NCI-H2107 (cell line): ENCODE measurements around the gene POPDC2.
"Not testable (repeated sequence)": the region's sequence is repeated elsewhere in the genome, so short reads cannot be mapped to it uniquely, and the experiment has no call there.

Experiments used
- DNase-seq: peaks from one replicate; lab custom pipeline; 2025; lab: John Stamatoyannopoulos, UW

Gene POPDC2, protein sequence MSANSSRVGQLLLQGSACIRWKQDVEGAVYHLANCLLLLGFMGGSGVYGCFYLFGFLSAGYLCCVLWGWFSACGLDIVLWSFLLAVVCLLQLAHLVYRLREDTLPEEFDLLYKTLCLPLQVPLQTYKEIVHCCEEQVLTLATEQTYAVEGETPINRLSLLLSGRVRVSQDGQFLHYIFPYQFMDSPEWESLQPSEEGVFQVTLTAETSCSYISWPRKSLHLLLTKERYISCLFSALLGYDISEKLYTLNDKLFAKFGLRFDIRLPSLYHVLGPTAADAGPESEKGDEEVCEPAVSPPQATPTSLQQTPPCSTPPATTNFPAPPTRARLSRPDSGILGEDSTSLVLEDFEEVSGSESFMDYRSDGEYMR

DNA sequence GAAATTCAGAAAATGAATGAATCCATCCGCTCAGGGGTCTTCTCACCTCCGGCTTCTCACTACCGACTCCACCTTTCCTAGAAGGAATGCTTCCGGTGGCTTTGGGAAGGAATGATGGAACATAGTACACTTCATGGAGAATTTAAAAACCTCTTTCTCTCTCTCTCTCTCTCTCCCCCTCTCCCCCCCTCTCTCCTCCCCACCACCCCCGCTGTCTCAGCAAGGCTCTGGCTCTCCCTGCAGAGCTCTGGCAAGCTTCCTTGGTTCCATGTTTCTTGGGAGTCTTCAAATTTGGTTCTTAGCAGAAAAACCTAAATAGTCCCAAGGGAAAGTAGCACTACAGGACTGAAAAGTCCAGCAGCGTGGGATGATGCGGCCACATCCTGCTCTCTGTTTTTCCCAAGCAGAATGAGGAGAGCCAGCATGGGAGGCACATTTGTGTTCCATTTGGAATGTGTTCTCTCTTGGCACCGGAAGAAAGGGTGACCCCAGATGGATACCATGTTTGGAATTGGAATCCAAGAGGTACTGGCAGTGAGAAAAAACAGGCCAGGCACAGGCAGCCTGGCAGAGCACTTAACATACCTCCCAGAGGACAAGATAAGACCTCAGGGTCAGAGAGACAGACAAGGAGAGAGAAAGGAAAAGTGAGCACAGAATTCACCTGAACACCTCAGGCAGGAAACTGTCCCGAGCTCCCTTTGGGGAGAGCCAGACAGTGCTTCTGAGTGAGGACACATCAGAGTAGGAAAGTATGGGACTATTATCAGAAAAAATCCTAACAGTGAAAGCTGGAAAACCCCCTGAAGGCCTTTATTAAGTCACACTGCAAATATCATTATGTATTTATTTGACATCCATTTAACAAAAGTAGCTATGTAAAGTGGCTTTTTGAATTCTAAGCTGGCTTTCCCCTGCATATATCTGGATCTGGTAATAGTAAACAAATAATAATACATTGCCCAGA is at the start of gene POPDC2:
POPDC2 (minus strand) TSS at position 116 of the 967 bp plus-strand sequence. CDS start 166 bp downstream, outside the sequence.
- DNase-seq, result no peak

DNA sequence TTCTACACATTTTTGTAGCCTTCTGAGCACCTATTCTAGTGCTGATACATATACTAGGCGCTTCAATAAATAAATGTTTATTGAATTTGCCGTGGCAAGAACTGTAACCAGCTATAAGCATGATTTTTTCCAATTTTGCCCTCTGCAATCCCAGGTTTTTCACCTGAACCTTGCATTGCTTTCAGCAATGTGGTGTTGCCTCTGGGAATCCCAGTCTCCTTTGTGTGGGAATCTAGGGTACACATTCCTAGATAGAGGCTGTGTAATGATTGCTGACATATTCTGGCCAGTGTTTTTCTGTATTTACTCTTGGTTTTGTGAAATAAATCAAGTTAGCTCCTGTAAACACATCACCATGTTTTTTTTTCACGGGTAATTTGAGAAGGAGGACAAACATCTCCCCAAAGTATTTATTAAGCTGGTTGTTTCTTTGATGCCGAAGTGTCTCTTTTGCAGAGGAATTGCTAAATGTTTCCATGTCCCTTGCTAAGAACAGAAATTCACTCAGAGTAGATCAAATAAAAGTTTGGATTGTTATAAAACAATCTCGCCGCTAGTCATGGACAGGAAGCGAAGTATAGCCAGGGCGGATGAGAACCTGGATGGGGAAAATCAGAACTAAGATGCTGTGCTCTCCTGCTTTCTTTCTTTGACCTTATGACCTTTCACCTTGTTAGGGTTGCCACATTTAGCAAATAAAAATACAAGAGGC is 43.6 kb upstream of the POPDC2 start:
- no peak for DNase-seq

- DNase-seq, result peak; percentile 70
Measured at GRCh38 chr3:119702530-119703527, 42.4 kb upstream of the POPDC2 start, which contains the start of gene CFAP91. Gene CFAP91, plus strand, starts transcription at chr3:119703022. Its CDS starts 77 bp downstream, at chr3:119703099.

DNA sequence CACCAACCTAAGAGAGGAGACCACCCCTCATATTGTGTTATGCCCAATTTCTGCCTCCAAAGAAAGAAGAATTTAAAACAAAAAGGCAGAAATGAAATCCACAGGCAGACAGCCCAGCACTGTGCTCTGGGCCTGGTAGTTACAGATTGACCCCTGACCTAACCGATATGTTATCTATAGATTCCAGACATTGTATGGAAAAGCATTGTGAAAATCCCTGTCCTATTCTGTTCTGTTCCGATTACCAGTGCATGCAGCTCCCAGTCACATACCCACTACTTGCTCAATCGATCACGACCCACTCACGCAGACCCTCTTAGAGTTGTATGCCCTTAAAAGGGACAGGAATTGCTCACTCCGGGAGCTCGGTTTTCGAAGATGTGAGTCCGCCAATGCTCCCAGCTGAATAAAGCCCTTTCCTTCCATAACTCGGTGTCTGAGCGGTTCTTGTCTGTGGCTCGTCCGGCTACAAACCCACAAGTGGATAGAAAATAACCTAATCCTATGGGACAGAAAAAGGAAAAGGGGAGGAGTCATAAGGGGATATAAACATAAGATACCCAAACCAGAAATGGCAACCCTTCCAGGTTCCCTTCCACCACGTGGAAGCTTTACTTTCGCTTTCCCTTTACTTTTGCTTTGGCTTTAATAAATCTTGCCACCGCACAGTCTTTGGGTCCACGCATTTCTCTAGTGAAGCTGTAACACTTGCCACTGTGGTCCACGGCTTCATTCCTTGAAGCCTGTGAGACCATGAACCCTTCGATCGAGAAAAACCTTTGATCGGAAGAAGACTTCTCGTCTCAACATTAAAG is 40.7 kb upstream of the POPDC2 start:
- no peak for DNase-seq

DNA sequence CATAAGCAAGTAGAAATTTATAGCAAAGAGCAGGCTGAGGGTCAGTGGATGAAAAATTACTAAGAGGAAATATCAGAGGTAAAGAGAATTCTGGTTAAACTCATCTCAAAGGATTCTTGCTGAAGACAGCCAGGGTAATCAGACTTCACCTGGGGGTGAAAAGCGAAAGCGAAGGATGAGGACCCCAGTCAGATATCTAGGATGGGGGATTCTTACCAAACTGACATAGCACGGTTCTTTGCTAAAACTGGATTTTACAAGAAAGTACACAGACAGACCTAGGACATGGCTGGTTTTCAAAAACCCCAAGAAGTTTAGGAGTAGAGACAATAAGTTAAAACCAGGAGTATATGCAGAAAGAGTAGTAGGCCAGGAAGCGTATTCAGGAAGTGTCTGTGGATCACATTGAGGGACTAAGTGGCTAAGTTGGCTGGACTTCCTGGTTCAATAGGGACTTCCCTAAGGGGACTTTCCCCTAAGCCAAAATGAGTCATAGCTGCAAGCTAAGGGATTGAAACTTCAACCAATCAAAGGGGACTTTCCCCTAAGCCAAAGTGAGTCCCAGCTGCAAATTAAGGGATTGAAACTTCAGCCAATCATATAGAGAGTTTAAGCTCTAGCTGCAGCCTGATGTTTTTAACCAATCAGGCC is 40.0 kb upstream of the POPDC2 start:
- DNase-seq, result no peak

- no peak for DNase-seq
Measured at GRCh38 chr3:119697394-119697793, 37.0 kb upstream of the POPDC2 start.

GRCh38 chr3:119695480-119695879 is 35.1 kb upstream of the POPDC2 start:
- no peak for DNase-seq

- no peak for DNase-seq
Measured at GRCh38 chr3:119690043-119690656, 29.8 kb upstream of the POPDC2 start.

- no peak for DNase-seq
Measured at GRCh38 chr3:119683421-119683820, 23.0 kb upstream of the POPDC2 start.

DNA sequence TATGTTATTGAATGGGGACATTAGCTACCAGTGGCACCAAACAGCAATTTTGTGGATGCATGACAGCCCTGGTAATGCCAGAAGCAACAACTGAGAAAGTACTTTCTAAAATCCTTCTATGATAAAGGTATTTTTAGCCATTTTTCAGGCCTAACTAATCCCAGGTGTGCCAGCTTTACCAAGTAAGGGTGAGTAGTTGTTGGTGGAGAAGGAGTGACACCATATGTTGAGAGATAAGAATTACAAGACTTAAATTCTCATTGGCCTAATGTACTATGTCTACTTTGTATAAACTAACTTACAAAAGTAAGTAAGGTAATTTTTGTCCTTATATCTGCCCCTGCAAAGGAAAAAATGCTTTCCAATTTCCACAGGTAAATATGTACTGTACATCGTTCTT is 20.9 kb upstream of the POPDC2 start:
- no peak for DNase-seq

GRCh38 chr3:119679874-119680273 is 19.5 kb upstream of the POPDC2 start:
- no peak for DNase-seq

- not testable (repeated sequence) for DNase-seq
Measured at GRCh38 chr3:119678209-119678608, 17.8 kb upstream of the POPDC2 start.

DNA sequence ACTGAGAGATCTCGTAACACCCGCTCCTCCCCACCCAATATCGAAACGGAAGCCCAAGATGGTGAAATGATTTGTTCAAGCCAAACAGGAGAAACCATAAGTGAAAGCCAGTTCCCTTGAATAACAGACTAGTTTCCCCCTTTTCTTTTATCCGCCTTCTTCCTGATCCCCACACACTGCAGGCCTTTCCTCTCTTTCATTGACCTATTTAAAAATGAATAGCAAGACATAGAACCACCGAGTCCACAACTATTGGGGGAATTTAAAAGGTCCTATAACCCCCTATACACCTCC is 17.2 kb upstream of the POPDC2 start:
- DNase-seq, result no peak

- peak; percentile 98 for DNase-seq
Measured at GRCh38 chr3:119676771-119677640, 16.6 kb upstream of the POPDC2 start, which contains the start of gene COX17. Gene COX17, minus strand, starts transcription at chr3:119677406. Its CDS starts 96 bp downstream, at chr3:119677310.

DNA sequence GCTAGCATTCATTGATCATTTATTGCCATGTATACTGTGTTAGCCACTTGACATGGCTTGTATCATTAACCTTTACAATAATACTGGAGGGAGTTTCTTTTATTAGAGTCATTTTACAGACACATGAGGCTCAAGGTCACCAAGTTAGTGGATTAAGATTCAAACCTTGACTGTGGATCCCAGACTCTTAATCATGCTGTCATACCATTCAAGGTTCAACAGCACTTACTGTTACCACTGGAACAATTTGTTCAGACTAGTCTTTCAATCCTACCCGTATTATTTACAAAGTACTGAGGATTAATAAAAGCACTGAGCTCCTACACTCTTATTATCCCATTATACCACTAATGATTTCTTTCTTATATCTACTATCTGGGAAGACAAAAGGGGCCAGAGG is 15.6 kb upstream of the POPDC2 start:
- no peak for DNase-seq

DNA sequence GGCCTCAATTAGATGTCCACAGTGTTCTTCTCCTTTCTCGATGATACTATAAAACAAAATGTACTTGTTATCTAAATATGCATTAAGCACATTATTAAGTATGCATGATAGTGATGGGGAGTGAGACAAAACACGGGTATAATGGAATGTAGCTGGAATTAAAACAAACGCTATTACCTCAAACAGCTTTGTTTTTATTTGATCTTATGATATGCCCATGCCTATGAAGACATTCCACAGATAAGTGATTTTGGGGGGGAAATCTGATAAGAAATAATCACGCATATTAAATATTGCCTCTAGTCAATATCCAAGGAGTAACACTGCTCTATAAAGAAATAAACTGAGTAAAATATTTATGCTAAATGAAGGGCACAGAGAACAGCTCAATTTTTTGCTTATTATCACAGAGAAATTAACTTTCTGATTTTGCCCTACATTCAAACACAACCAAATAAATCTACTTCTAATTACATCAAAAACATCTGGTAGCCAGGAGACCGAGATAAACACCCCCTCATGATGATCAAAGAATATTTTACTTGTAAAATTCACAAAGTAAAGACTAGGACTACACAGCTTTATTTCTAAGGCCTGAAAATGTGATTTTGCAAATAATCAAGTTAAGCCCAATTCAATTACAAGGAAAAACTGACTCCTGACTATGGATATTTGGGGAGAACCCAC is 14.9 kb upstream of the POPDC2 start:
- no peak for DNase-seq

DNA sequence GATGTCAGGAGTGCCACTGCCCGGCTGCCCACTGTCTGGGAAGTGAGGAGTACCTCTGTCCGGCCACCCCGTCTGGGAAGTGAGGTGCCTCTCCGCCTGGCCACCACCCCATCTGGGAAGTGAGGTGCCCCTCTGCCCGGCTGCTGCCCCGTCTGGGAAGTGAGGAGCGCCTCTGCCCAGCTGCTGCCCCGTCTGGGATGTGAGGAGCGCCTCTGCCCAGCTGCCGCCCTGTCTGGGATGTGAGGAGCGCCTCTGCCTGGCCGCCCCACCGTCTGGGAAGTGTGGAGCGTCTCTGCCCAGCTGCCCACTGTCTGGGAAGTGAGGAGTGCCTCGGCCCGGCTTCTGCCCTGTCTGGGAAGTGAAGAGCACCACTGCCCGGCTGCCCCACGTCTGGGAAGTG is 13.5 kb upstream of the POPDC2 start:
- no peak for DNase-seq

DNA sequence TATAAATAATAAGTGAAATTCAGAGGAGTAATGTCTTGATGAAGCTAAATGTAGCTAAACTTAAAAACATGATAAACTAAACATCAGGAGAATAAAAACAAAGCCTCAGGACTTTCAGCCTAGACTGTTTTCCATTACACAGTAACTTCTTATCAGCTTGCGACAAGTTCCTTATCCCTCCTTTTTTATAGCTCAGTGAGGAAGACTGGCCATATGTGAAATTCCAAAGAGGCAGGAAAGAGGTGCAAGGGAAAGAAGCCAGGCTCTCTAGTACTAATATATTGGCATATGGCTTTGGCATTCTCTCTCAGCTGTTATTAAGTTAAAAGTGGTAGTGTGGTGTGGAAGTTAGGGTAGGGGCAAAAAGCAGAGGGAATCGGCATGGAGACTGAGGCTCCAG is 12.4 kb upstream of the POPDC2 start:
- DNase-seq, result no peak
